H9 (cell line): ENCODE data around the gene ZNF469. TPM values are rescaled to one million over a fixed set of nuclear protein-coding genes. Genes with fewer than 3 reads are reported as not detected.

ENCODE experiments used
- DNase-seq: peaks from one replicate; pipeline ENCODE4 v3.0.0-alpha.2; 2017
- H2AFZ ChIP-seq: one replicate; pipeline ENCODE4 v1.6.1; 2013; ENCODE audit warnings: mild to moderate bottlenecking, low read length, control low read depth, moderate library complexity
- H2AK5ac ChIP-seq: 2 replicates; pipeline ENCODE4 v1.6.1; 2013; ENCODE audit warnings: low read length, control low read depth, mixed read lengths; ENCODE audit not compliant: insufficient read length
- H2BK120ac ChIP-seq: one replicate; pipeline ENCODE4 v1.6.1; 2013; ENCODE audit warnings: low read depth, mild to moderate bottlenecking, low read length, control low read depth, inconsistent platforms; ENCODE audit not compliant: poor library complexity, severe bottlenecking
- H2BK12ac ChIP-seq: 2 replicates; pipeline ENCODE4 v1.6.1; 2013; ENCODE audit warnings: low read length, control low read depth, mixed read lengths, low read depth; ENCODE audit not compliant: insufficient read length
- H2BK15ac ChIP-seq: 2 replicates; pipeline ENCODE4 v1.6.1; 2013; ENCODE audit warnings: low read depth, low read length, control low read depth
- H2BK20ac ChIP-seq: one replicate; pipeline ENCODE4 v1.6.1; 2013; ENCODE audit warnings: low read depth, mild to moderate bottlenecking, low read length, control low read depth, inconsistent platforms; ENCODE audit not compliant: poor library complexity, severe bottlenecking
- H2BK5ac ChIP-seq: 2 replicates; pipeline ENCODE4 v1.6.1; 2013; ENCODE audit warnings: low read length, control low read depth, mixed read lengths; ENCODE audit not compliant: insufficient read length
- H3K14ac ChIP-seq: 2 replicates; pipeline ENCODE4 v1.6.1; 2013; ENCODE audit warnings: low read length, control low read depth; ENCODE audit not compliant: insufficient read depth
- H3K18ac ChIP-seq: 2 replicates; pipeline ENCODE4 v1.6.1; 2013; ENCODE audit warnings: low read depth, mild to moderate bottlenecking, mixed read lengths, low read length, control low read depth; ENCODE audit not compliant: insufficient read length
- H3K23ac ChIP-seq: 2 replicates; pipeline ENCODE4 v1.6.1; 2013; ENCODE audit warnings: low read length, control low read depth, mixed read lengths, low read depth; ENCODE audit not compliant: insufficient read length
- H3K23me2 ChIP-seq: 2 replicates; pipeline ENCODE4 v1.6.1; 2013; ENCODE audit warnings: low read depth, mild to moderate bottlenecking, mixed read lengths, low read length, control low read depth; ENCODE audit not compliant: insufficient read length, poor library complexity, severe bottlenecking
- H3K27ac ChIP-seq: 2 replicates; pipeline ENCODE4 v1.5.1; 2013; ENCODE audit warnings: low read length, control low read depth, mixed read lengths, low read depth; ENCODE audit not compliant: insufficient read length
- H3K27me3 ChIP-seq: 2 replicates; pipeline ENCODE4 v1.6.1; 2013; ENCODE audit warnings: low read length, control low read depth, inconsistent platforms; ENCODE audit not compliant: insufficient read depth
- H3K4ac ChIP-seq: 2 replicates; pipeline ENCODE4 v1.6.1; 2013; ENCODE audit warnings: low read depth, mild to moderate bottlenecking, control low read depth, inconsistent platforms, low read length, moderate library complexity
- H3K4me1 ChIP-seq: 2 replicates; pipeline ENCODE4 v1.6.1; 2013; ENCODE audit warnings: low read length, control low read depth, inconsistent platforms; ENCODE audit not compliant: insufficient read depth
- H3K4me2 ChIP-seq: 2 replicates; pipeline ENCODE4 v1.6.1; 2013; ENCODE audit warnings: low read length, control low read depth, mixed read lengths; ENCODE audit not compliant: insufficient read length, insufficient read depth
- H3K56ac ChIP-seq: 2 replicates; pipeline ENCODE4 v1.6.1; 2013; ENCODE audit warnings: low read depth, mild to moderate bottlenecking, mixed read lengths, low read length, control low read depth; ENCODE audit not compliant: insufficient read length
- H3K79me1 ChIP-seq: 2 replicates; pipeline ENCODE4 v1.6.1; 2013; ENCODE audit warnings: low read depth, mild to moderate bottlenecking, moderate library complexity, low read length, control low read depth, inconsistent platforms; ENCODE audit not compliant: insufficient read depth, poor library complexity, severe bottlenecking
- H3K79me2 ChIP-seq: 2 replicates; pipeline ENCODE4 v1.6.1; 2013; ENCODE audit warnings: low read length, control low read depth, inconsistent platforms; ENCODE audit not compliant: insufficient read depth
- H3K9ac ChIP-seq: 2 replicates; pipeline ENCODE4 v1.6.1; 2013; ENCODE audit warnings: low read length, control low read depth, mixed read lengths; ENCODE audit not compliant: insufficient read length; ENCODE audit errors: extremely low read depth
- H3K9me3 ChIP-seq: one replicate; pipeline ENCODE4 v1.6.1; 2013; ENCODE audit warnings: low read depth, low read length, inconsistent platforms; ENCODE audit not compliant: control insufficient read depth
- H3T11ph ChIP-seq: one replicate; pipeline ENCODE4 v1.6.1; 2013; ENCODE audit warnings: mild to moderate bottlenecking, low read length, control low read depth, inconsistent platforms
- H4K20me1 ChIP-seq: one replicate; pipeline ENCODE4 v1.6.1; 2013; ENCODE audit not compliant: control insufficient read depth, insufficient read length, insufficient read depth
- H4K5ac ChIP-seq: 2 replicates; pipeline ENCODE4 v1.6.1; 2013; ENCODE audit warnings: low read depth, mild to moderate bottlenecking, mixed read lengths, low read length, control low read depth; ENCODE audit not compliant: insufficient read length
- H4K8ac ChIP-seq: replicated peaks from 2 replicates; pipeline ENCODE4 v1.6.1; 2013; ENCODE audit warnings: low read length, control low read depth, mixed read lengths, low read depth; ENCODE audit not compliant: insufficient read length
- H4K91ac ChIP-seq: 2 replicates; pipeline ENCODE4 v1.6.1; 2013; ENCODE audit warnings: low read depth, mild to moderate bottlenecking, moderate library complexity, mixed read lengths, low read length, control low read depth; ENCODE audit not compliant: insufficient read length
- H3K27ac Mint-ChIP-seq, 3 experiments: 2 replicates in 2 of 3; 3 replicates in 1 of 3; pipeline ENCODE4 v1.8.0; 2020 to 2021; ENCODE audit warnings: mixed read lengths in 3 of 3, mild to moderate bottlenecking in 1 of 3, moderate library complexity in 1 of 3
- H3K27me3 Mint-ChIP-seq: 2 replicates; pipeline ENCODE4 v1.8.0; 2021; ENCODE audit warnings: low read depth, mild to moderate bottlenecking, moderate library complexity, mixed read lengths
- H3K36me3 Mint-ChIP-seq, 3 experiments: 2 replicates in 2 of 3; 3 replicates in 1 of 3; pipeline ENCODE4 v1.8.0; 2020 to 2021; ENCODE audit warnings: low read depth in 3 of 3, mixed read lengths in 3 of 3; ENCODE audit not compliant: insufficient read depth in 1 of 3
- H3K4me1 Mint-ChIP-seq, 2 experiments: 2 replicates each; pipeline ENCODE4 v1.8.0; 2020; ENCODE audit warnings: mixed read lengths in 2 of 2
- H3K4me3 Mint-ChIP-seq, 2 experiments: 2 replicates in 1 of 2; 3 replicates in 1 of 2; pipeline ENCODE4 v1.8.0; 2020 to 2021; ENCODE audit warnings: mild to moderate bottlenecking in 2 of 2, mixed read lengths in 2 of 2, moderate library complexity in 1 of 2
- H3K9me3 Mint-ChIP-seq, 2 experiments: 2 replicates in 1 of 2; 3 replicates in 1 of 2; pipeline ENCODE4 v1.8.0; 2020; ENCODE audit warnings: mild to moderate bottlenecking in 2 of 2, mixed read lengths in 2 of 2, moderate library complexity in 1 of 2
- CTCF ChIP-seq: fragments of 200-600 bp; sonication (generic); conservative IDR thresholded peaks from 3 replicates; pipeline ENCODE4 v1.8.0; 2021; ENCODE audit warnings: antibody characterized with exemption, mild to moderate bottlenecking
- WGBS: extraction: QIAGEN DNeasy Blood & Tissue Kit; methylation state at CpG from one replicate; pipeline ENCODE4 v1.1.7; 2013; ENCODE audit warnings: missing lambda C conversion rate, low lambda C conversion rate, mixed read lengths; ENCODE audit not compliant: insufficient read length; ENCODE audit errors: extremely low coverage; 5-methylcytosine and 5-hydroxymethylcytosine counted together
- total RNA-seq: library from RNA; stranded (reverse); gene quantifications from 2 replicates; pipeline ENCODE4 v1.2.1, GENCODE V29; 2021

The ZNF469 gene
- total RNA-seq, 1 experiment from 2014 or later, result 4.4 TPM

- no peak overlapping the region for H2BK20ac ChIP-seq
- H4K20me1 ChIP-seq, result no peaks in the 10 kb centered on the region
- no peak for DNase-seq
- H3K56ac ChIP-seq, result no peak overlapping the region
- no peaks in the 10 kb centered on the region for H3K79me1 ChIP-seq
- H2AFZ ChIP-seq, result no peak overlapping the region
- Mint-ChIP-seq H3K36me3 (peaks cover 0 to 8% (median 4%) of the 10 kb centered on the region in 3 experiments; a peak in 4 of 7 replicates), H3K4me3 (no peak overlapping the region), H3K27ac (no peak overlapping the region), H3K27me3 (peaks cover 17% of the 10 kb centered on the region), H3K9me3 (peaks cover 22 to 35% of the 10 kb centered on the region in 2 experiments), H3K4me1 (peaks cover 5 to 9% of the 10 kb centered on the region in 2 experiments)
- H3K23ac ChIP-seq, result no peak overlapping the region
- no peak overlapping the region for H3K4ac ChIP-seq
- H3K18ac ChIP-seq, result no peak overlapping the region
- no peaks in the 10 kb centered on the region for H3K27me3 ChIP-seq
- no peak overlapping the region for H3T11ph ChIP-seq
- H4K8ac ChIP-seq, result no peak overlapping the region
- no peak for TF ChIP-seq CTCF
- H3K27ac ChIP-seq, result no peak overlapping the region
- no peak overlapping the region for H2BK5ac ChIP-seq
- H3K9me3 ChIP-seq, result no peaks in the 10 kb centered on the region
- H2BK15ac ChIP-seq, result no peak overlapping the region
- no CpG with 5 or more reads among the region's 2 CpGs for WGBS
- H2BK12ac ChIP-seq, result no peak overlapping the region
- no peak overlapping the region for H3K4me2 ChIP-seq
- no peaks in the 10 kb centered on the region for H3K4me1 ChIP-seq
- H3K79me2 ChIP-seq, result no peaks in the 10 kb centered on the region
- no peak overlapping the region for H2BK120ac ChIP-seq
- H3K23me2 ChIP-seq, result no peaks in the 10 kb centered on the region
- H3K14ac ChIP-seq, result no peak overlapping the region
- H3K9ac ChIP-seq, result no peak overlapping the region
- no peak overlapping the region for H4K91ac ChIP-seq
- H2AK5ac ChIP-seq, result no peak overlapping the region
- H4K5ac ChIP-seq, result no peak overlapping the region
Measured at GRCh38 chr16:88363239-88363891, 19.4 kb upstream of the ZNF469 start.
